SH-SY5Y (cell line): ENCODE data around the gene HK3.

Experiments used
- GATA2 ChIP-seq: IDR thresholded peaks from 2 replicates; pipeline ENCODE4 v1.6.1; 2011; ENCODE audit warnings: mild to moderate bottlenecking, low read depth, low read length
- GATA3 ChIP-seq: IDR thresholded peaks from 2 replicates; pipeline ENCODE4 v1.6.1; 2011; ENCODE audit warnings: low read depth, mild to moderate bottlenecking, low read length, moderate library complexity

DNA sequence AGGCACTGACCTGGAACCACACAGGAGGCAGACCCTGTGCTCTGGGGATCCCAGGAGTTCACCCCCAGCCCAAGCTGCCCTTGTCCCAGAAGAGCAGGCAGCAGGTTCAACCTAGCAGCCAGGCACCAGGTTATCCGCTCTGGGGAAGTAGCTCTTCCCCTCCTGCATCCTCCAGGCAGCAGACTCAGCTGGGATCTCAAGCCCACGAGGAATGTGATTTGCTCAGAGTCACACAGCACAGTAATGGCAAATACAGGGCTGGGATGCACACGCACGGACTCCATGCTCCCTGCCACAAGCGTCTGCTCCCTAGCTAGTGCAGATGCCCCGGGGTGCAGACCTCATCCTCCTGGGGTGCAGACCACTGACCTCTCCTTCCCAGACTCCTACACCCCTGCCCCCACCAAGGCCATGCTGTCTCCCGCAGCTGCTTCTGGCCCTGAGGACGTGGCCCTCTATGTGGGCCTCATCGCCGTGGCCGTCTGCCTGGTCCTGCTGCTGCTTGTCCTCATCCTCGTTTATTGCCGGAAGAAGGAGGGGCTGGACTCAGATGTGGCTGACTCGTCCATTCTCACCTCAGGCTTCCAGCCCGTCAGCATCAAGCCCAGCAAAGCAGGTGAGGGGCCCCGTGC is 25.5 kb downstream of the HK3 start:
- no peak for TF ChIP-seq GATA3
- TF ChIP-seq GATA2 = no peak
